ENCODE measurements around the gene KAT2A.

KAT2A gene

GRCh38 chr17:42135664-42136653 lies 14.8 kb upstream of the KAT2A start:
- no peak for DNase-seq (ENCODE audit: low read depth)

- no peak for DNase-seq (ENCODE audit: low read depth)
Measured at GRCh38 chr17:42135151-42135550, 14.0 kb upstream of the KAT2A start.

GRCh38 chr17:42133461-42134041 lies 12.4 kb upstream of the KAT2A start:
- no peak for DNase-seq (ENCODE audit: low read depth)

GRCh38 chr17:42132941-42133340 lies 11.8 kb upstream of the KAT2A start:
- DNase-seq (ENCODE audit: low read depth) = no peak

- DNase-seq (ENCODE audit: low read depth) = no peak
Measured at GRCh38 chr17:42131981-42132432, 10.8 kb upstream of the KAT2A start.

GRCh38 chr17:42131232-42131631 lies 10.1 kb upstream of the KAT2A start:
- no peak for DNase-seq (ENCODE audit: low read depth)

- no peak for DNase-seq (ENCODE audit: low read depth)
Measured at GRCh38 chr17:42130310-42130936, 9.3 kb upstream of the KAT2A start.

- DNase-seq (ENCODE audit: low read depth) = no peak
Measured at GRCh38 chr17:42129109-42129837, 8.1 kb upstream of the KAT2A start.

- DNase-seq (ENCODE audit: low read depth) = no peak
Measured at GRCh38 chr17:42127414-42127813, 6.2 kb upstream of the KAT2A start.

GRCh38 chr17:42126836-42127235 lies 5.7 kb upstream of the KAT2A start:
- no peak for DNase-seq (ENCODE audit: low read depth)

GRCh38 chr17:42125565-42125964 lies 4.4 kb upstream of the KAT2A start:
- DNase-seq (ENCODE audit: low read depth) = no peak

GRCh38 chr17:42124256-42124655 lies 3.1 kb upstream of the KAT2A start:
- no peak for DNase-seq (ENCODE audit: low read depth)

GRCh38 chr17:42122371-42123303 lies 1.5 kb upstream of the KAT2A start, which contains the start of gene HSPB9:
Gene HSPB9, plus strand, starts transcription at chr17:42122804. Its CDS starts 47 bp downstream, at chr17:42122851.
- no peak for DNase-seq (ENCODE audit: low read depth)

GRCh38 chr17:42120161-42120769 lies 902 bp downstream of the KAT2A start:
- DNase-seq (ENCODE audit: low read depth) = no peak

GRCh38 chr17:42119301-42119700 lies 1.9 kb downstream of the KAT2A start:
- no peak for DNase-seq (ENCODE audit: low read depth)

GRCh38 chr17:42118545-42118944 lies 2.6 kb downstream of the KAT2A start:
- DNase-seq (ENCODE audit: low read depth) = no peak

- no peak for DNase-seq (ENCODE audit: low read depth)
Measured at GRCh38 chr17:42118126-42118510, 3.0 kb downstream of the KAT2A start.

GRCh38 chr17:42117397-42118125 lies 3.6 kb downstream of the KAT2A start:
- DNase-seq (ENCODE audit: low read depth) = no peak

GRCh38 chr17:42116705-42117396 lies 4.3 kb downstream of the KAT2A start:
- no peak for DNase-seq (ENCODE audit: low read depth)

Measured in HS-27A (cell line).